Endodermal cell (in vitro differentiated cells): ENCODE measurements around the gene TRPC3. TPM values are rescaled to one million over a fixed set of nuclear protein-coding genes. Genes with fewer than 3 reads are reported as not detected.

Source experiments
- DNase-seq: peaks from one replicate; pipeline ENCODE4 v3.0.0-alpha.2; 2017
- H3K27ac ChIP-seq: 2 replicates; pipeline ENCODE4 v1.5.1; 2013; ENCODE audit warnings: mild to moderate bottlenecking, low read depth, low read length, moderate library complexity
- H3K27me3 ChIP-seq: 2 replicates; pipeline ENCODE4 v1.6.1; 2013; ENCODE audit warnings: mild to moderate bottlenecking, low read length, moderate library complexity; ENCODE audit not compliant: insufficient read depth, control insufficient read depth, poor library complexity, severe bottlenecking
- H3K36me3 ChIP-seq: 2 replicates; pipeline ENCODE4 v1.7.0; 2013; ENCODE audit warnings: mild to moderate bottlenecking, low read length, moderate library complexity; ENCODE audit not compliant: control insufficient read depth, insufficient read depth
- H3K4me1 ChIP-seq: one replicate; pipeline ENCODE4 v1.7.0; 2013; ENCODE audit warnings: low read length; ENCODE audit not compliant: control insufficient read depth, insufficient read depth
- H3K4me3 ChIP-seq: 2 replicates; pipeline ENCODE4 v1.5.1; 2013; ENCODE audit warnings: mild to moderate bottlenecking, low read length, moderate library complexity
- H3K9ac ChIP-seq: 2 replicates; pipeline ENCODE4 v1.6.1; 2013; ENCODE audit warnings: mild to moderate bottlenecking, low read length, moderate library complexity; ENCODE audit not compliant: poor library complexity, severe bottlenecking; ENCODE audit errors: extremely low read depth
- H3K9me3 ChIP-seq: 2 replicates; pipeline ENCODE4 v1.6.1; 2013; ENCODE audit warnings: mild to moderate bottlenecking, low read length, moderate library complexity; ENCODE audit not compliant: control insufficient read depth
- H3K27ac Mint-ChIP-seq: 2 replicates; pipeline ENCODE4 v1.8.0; 2020; ENCODE audit warnings: mixed read lengths
- H3K27me3 Mint-ChIP-seq: 2 replicates; pipeline ENCODE4 v1.8.0; 2021; ENCODE audit warnings: mild to moderate bottlenecking, mixed read lengths; ENCODE audit not compliant: insufficient read depth
- H3K36me3 Mint-ChIP-seq: 2 replicates; pipeline ENCODE4 v1.8.0; 2020; ENCODE audit warnings: low read depth, mixed read lengths
- H3K4me1 Mint-ChIP-seq: 2 replicates; pipeline ENCODE4 v1.8.0; 2020; ENCODE audit warnings: mixed read lengths
- H3K4me3 Mint-ChIP-seq: 2 replicates; pipeline ENCODE4 v1.8.0; 2020; ENCODE audit warnings: mild to moderate bottlenecking, moderate library complexity, mixed read lengths
- H3K9me3 Mint-ChIP-seq: 2 replicates; pipeline ENCODE4 v1.8.0; 2020; ENCODE audit warnings: mild to moderate bottlenecking, mixed read lengths
- WGBS, 2 experiments: methylation state at CpG; one replicate each; pipeline versions ENCODE4 v1.1.5 to v1.1.7; 2013; ENCODE audit warnings: missing lambda C conversion rate in 2 of 2, mixed read lengths in 1 of 2; ENCODE audit not compliant: insufficient coverage in 1 of 2, insufficient read length in 1 of 2; 5-methylcytosine and 5-hydroxymethylcytosine counted together
- total RNA-seq, 2 donors: library from RNA; stranded (reverse); fragmentation: NEBNext Ultra II Directional in 1 of 2; extraction: Animal tissue kit (Norgen Biotek cat#: 25700) in 1 of 2; gene quantifications; 2 replicates in 1 of 2; 3 replicates in 1 of 2; pipeline ENCODE4 v1.2.1, GENCODE V29; 2021
- TF ChIP-seq, protein P1 (sequence below): fragments of 200-600 bp; sonication (generic); conservative IDR thresholded peaks from 2 replicates; pipeline ENCODE4 v1.5.0; 2021; ENCODE audit warnings: antibody characterized with exemption, mild to moderate bottlenecking

TRPC3 gene
- total RNA-seq, 2 donors from 2014 or later, result 0.79 to 1.00 TPM

DNA sequence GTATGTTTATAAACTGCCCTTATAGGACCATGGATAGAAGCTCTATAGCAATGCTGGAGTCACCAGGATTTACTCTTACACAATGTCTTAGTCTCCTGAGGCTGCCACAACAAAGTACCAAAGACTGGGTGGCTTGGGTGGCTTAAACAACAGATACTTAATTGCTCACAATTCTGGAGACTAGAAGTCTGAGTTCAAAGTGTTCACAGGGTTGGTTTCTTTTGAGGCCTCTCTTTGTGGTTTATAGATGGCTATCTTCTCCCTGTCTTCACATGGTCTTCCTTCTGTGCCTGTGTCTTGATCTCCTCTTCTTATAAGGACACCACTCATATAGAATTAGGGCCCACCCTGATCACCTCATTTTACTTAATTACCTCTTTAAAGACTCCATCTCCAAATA lies 2.0 kb upstream of the TRPC3 start:
- Histone ChIP-seq H3K9me3 (no peaks in the 10 kb centered on the region), H3K9ac (no peak overlapping the region), H3K27ac (no peak overlapping the region), H3K36me3 (no peaks in the 10 kb centered on the region), H3K27me3 (peaks cover 77% of the 10 kb centered on the region), H3K4me3 (no peak overlapping the region), H3K4me1 (no peaks in the 10 kb centered on the region)
- DNase-seq, result no peak
- H3K4me1 Mint-ChIP-seq, result peaks cover 4% of the 10 kb centered on the region
- H3K9me3 Mint-ChIP-seq, result no peaks in the 10 kb centered on the region
- H3K27me3 Mint-ChIP-seq, result peaks cover 73% of the 10 kb centered on the region
- no peak overlapping the region for H3K4me3 Mint-ChIP-seq
- no peak overlapping the region for H3K27ac Mint-ChIP-seq
- H3K36me3 Mint-ChIP-seq, result no peaks in the 10 kb centered on the region
- TF ChIP-seq, protein P1, sequence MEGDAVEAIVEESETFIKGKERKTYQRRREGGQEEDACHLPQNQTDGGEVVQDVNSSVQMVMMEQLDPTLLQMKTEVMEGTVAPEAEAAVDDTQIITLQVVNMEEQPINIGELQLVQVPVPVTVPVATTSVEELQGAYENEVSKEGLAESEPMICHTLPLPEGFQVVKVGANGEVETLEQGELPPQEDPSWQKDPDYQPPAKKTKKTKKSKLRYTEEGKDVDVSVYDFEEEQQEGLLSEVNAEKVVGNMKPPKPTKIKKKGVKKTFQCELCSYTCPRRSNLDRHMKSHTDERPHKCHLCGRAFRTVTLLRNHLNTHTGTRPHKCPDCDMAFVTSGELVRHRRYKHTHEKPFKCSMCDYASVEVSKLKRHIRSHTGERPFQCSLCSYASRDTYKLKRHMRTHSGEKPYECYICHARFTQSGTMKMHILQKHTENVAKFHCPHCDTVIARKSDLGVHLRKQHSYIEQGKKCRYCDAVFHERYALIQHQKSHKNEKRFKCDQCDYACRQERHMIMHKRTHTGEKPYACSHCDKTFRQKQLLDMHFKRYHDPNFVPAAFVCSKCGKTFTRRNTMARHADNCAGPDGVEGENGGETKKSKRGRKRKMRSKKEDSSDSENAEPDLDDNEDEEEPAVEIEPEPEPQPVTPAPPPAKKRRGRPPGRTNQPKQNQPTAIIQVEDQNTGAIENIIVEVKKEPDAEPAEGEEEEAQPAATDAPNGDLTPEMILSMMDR, result no peak

DNA sequence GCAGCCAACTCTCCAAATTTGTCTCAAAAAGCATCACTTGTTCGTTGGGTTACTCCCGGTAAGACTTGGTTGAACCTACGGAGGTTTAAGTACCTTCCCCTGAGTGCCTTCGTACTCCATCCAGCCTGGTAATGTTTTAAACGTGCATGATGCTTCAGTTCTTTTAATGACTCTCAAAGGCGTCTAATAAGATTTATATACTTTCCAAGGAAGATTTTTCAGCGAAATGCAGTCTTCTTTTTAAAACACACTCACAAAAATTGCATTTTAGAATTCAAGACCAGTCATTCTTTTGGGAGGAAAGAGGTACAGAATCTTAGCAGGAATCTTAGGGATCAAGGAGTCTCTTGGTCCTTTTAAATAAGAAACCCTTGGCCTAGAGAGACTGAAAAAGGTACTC lies 430 bp upstream of the TRPC3 start:
- H3K9ac ChIP-seq, result no peak overlapping the region
- no peaks in the 10 kb centered on the region for H3K9me3 Mint-ChIP-seq
- TF ChIP-seq, protein P1, result no peak
- H3K36me3 Mint-ChIP-seq, result no peaks in the 10 kb centered on the region
- peaks cover 84% of the 10 kb centered on the region for H3K27me3 ChIP-seq
- H3K4me3 Mint-ChIP-seq, result peak overlapping the region; percentile 60
- peaks cover 10% of the 10 kb centered on the region for H3K4me1 Mint-ChIP-seq
- H3K36me3 ChIP-seq, result no peaks in the 10 kb centered on the region
- no peaks in the 10 kb centered on the region for H3K4me1 ChIP-seq
- H3K27me3 Mint-ChIP-seq, result peaks cover 86% of the 10 kb centered on the region
- DNase-seq, result no peak
- 28 to 39% methylated on average over 6 to 7 of the region's 7 CpGs for WGBS, 2 experiments
- no peak overlapping the region for H3K27ac ChIP-seq
- no peak overlapping the region for H3K27ac Mint-ChIP-seq
- H3K4me3 ChIP-seq, result peak overlapping the region; percentile 8
- no peaks in the 10 kb centered on the region for H3K9me3 ChIP-seq

GRCh38 chr4:121950680-121951520 lies 960 bp downstream of the TRPC3 start:
- H3K4me3 Mint-ChIP-seq, result peak overlapping the region; percentile 60
- H3K27me3 Mint-ChIP-seq, result peaks cover 89% of the 10 kb centered on the region
- H3K4me3 ChIP-seq, result peak overlapping the region; percentile 77
- peaks cover 10% of the 10 kb centered on the region for H3K4me1 Mint-ChIP-seq
- no peak overlapping the region for H3K9ac ChIP-seq
- H3K36me3 ChIP-seq, result no peaks in the 10 kb centered on the region
- peaks cover 77% of the 10 kb centered on the region for H3K27me3 ChIP-seq
- H3K9me3 Mint-ChIP-seq, result no peaks in the 10 kb centered on the region
- TF ChIP-seq, protein P1, result no peak
- DNase-seq, result peak; percentile 77
- no peaks in the 10 kb centered on the region for H3K9me3 ChIP-seq
- H3K36me3 Mint-ChIP-seq, result no peaks in the 10 kb centered on the region
- 0 to 1% methylated on average over 8 to 76 of the region's 76 CpGs for WGBS, 2 experiments
- H3K27ac Mint-ChIP-seq, result no peak overlapping the region
- H3K27ac ChIP-seq, result no peak overlapping the region
- no peaks in the 10 kb centered on the region for H3K4me1 ChIP-seq
